Head of caudate nucleus (tissue), 42 donors: ENCODE measurements around the gene XRCC6.
"Not testable (repeated sequence)": the region's sequence is repeated elsewhere in the genome, so short reads cannot be mapped to it uniquely, and the experiment has no call there.

Experiments used
- DNase-seq, 42 donors: peaks; one replicate each; pipeline versions ENCODE4 v3.0.0 to v3.0.0-alpha.2; 2020 to 2021; ENCODE audit warnings: mixed read lengths in 7 of 42
- intact Hi-C: fragments of 100-400 bp; cut with DNase I; formaldehyde crosslinking; loops from one replicate; pipeline ENCODE4 v1.15.0; 2022

XRCC6 gene

DNA sequence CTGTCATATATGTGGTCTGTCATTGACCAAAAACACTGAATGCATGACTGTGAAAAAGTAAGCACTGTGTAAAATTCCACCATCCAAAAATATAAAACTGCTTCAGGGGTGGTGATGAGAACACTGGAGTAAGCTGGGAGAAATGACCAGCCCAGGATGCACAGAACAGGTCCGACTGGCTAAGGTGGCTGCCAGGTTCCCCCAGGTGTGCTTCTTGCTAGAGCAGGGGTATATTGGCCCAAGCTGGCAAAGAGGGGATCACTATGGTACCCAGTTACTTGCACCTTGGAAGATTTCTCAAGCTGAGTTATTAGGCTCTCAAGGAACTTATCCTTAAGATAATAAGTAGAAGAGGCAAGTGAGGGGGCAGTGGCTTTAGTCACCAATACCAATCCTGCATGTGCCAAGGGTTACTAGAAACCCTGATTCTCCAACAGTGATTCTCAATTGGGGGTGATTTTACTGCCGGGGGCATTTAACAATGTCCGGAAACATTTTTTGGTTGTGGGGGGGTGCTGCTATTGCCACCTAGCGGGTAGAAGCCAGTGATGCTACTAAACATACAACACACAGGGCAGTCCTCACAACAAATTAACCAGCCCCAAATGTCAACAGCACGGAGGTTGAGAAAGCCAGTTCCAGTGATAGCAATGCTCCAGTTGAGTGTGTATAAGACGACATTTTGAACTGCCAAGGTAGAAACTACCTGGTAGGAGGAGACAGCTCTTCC lies 51.9 kb downstream of the XRCC6 start:
- intact Hi-C loops = no loop called here
- no peak for DNase-seq

DNA sequence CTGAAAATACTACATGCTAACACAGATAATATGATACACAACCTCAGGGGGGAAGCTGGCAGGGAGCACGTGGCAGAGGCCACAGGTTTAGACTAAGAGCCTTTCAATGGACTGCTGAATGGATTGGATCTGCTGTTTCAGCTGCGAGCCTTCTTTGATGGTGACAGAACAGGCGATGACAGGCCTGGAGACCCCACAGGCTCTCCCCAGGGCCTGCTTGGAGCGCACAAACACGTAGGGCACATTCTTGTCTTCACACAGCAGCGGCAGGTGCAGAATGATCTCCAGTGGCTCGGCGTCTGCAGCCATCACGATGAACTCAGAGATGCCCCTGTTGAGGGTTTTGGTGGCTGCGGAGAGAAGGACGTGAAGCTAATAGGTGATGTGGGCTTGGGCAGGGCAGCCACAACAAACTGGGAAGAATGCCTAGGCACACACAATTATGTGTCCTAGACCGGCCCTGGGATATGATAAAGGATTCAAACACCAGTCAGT lies 53.8 kb downstream of the XRCC6 start:
- no peak for DNase-seq

DNA sequence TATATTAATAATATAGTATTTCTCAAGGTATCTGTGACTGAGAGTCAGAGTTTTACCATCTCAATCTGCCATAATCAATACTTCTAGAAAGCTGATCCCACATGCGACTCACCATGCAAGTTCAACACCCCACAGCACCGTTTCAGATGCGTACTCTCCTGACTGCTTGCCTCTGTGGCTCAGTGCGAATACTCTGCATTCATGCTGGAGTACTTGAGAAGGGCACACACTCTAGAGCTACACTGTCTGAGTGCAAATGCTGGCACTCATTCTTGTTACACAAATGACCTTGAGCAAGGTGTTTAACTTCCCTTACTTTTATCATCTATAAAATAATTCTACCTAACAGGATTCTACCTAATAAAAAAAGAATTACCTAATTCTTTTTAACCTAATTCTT lies 55.0 kb downstream of the XRCC6 start:
- intact Hi-C loops = no loop called here
- no peak for DNase-seq

More for the DNA sequence above, 53.8 kb downstream of the XRCC6 start:
- intact Hi-C loops = no loop called here

DNA sequence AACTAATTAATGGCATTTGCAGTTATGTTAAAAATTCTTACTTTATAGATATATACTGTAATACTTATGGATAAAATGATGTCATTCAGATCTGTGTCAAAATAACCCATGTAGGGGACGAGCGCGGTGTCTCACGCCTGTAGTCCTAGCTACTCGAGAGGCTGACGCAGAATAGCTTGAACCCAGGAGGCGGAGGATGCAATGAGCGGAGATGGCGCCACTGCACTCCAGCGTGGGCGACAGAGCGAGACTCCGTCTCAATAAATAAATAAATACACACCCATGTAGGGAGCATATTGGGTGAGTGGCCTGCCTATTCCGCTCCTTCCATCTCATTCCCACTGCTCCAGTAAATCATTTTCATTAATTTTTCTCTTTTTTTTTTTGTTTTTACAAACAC lies 60.5 kb downstream of the XRCC6 start:
- intact Hi-C loops = no loop called here
- no peak for DNase-seq

GRCh38 chr22:41682033-41682807 lies 61.1 kb downstream of the XRCC6 start:
- peak in 41 of 42 donors; percentile 72 to 95 (median 90) for DNase-seq
- intact Hi-C loops = no loop called here

DNA sequence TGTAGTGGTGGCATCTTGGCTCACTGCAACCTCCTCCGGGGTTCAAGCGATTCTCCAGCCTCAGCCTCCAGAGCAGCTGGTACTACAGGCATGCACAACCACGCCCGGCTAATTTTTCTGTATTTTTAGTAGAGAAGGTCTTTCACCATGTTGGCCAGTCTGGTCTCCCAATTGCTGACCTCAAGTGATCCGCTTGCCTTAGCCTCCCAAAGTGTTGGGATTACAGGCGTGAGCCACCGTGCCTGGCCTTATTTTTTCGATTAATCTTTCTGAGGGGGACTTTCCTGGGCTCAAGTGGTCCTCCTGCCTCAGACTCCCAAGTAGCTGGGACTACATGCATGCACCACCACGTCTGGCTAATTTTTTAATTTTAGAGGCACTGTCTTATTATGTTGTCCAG lies 62.0 kb downstream of the XRCC6 start:
- intact Hi-C loops = no loop called here

DNA sequence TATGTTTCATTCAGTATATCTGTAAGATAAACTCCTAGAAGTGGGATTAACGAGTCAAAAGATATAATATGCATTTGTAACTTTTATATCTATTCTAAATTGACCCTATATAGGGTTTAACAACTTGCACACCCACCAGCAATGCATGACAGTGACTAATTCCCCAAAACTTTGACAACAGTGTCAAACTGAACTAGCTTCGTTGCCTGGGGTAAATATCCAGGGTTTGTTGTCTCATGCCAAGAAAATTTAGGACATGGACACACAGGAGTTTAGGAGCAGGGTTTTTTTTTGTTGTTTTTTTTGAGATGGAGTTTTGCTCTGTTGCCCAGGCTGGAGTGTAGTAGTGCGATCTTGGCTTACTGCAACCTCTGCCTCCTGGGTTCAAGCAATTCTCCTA lies 62.5 kb downstream of the XRCC6 start:
- no peak for DNase-seq
- intact Hi-C loops = no loop called here

More for the DNA sequence above, 62.0 kb downstream of the XRCC6 start:
- DNase-seq = no peak

- no peak for DNase-seq
- intact Hi-C loops = no loop called here
Observed at GRCh38 chr22:41684194-41684593, 63.1 kb downstream of the XRCC6 start.

DNA sequence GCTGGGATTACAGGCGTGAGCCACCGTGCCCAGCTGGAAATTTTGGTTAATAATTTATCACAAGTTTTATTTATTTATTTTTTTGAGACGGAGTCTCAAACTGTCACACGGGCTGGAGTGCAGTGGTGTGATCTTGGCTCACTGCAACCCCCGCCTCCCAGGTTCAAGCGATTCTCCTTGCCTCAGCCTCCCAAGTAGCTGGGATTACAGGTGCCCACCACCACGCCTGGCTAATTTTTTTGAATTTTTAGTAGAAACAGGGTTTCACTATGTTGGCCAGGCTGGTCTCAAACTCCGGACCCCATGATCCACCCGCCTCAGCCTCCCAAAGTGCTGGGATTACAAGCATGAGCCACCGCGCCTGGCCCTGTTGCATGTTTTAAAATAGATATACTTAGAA lies 65.8 kb downstream of the XRCC6 start:
- intact Hi-C loops, DNase-seq: not testable (repeated sequence)

GRCh38 chr22:41687901-41688364 lies 66.8 kb downstream of the XRCC6 start:
- intact Hi-C loops = no loop called here
- DNase-seq = peak in 4 of 42 donors; percentile 7 to 15 (median 11)

- intact Hi-C loops = no loop called here
- DNase-seq = peak; percentile 82 to 97 (median 92)
Observed at GRCh38 chr22:41688365-41689211, 67.5 kb downstream of the XRCC6 start, which contains the start of gene SNU13. Gene SNU13, minus strand, starts transcription at chr22:41688867. Its CDS starts 71 bp downstream, at chr22:41688796.

GRCh38 chr22:41690476-41690875 lies 69.4 kb downstream of the XRCC6 start:
- intact Hi-C loops = no loop called here
- no peak for DNase-seq

DNA sequence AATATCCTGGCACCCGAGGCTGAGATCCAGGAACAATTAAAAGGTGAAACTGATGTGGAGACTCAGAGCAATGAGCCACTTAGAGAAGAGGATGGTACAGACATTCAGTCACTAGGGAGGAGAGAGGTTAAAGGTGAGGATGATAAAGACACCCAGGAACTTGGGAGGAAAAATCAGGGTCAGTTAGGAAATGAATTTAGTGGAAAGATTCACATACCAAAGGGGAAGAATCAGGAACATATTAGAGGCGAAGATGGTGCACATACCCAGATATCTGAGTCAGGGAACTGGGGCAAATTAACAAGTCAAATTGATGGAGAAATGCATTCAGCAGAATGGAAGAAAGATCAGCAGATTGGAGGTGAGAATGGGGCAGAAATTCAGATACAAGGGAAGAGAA lies 74.1 kb downstream of the XRCC6 start:
- intact Hi-C loops = no loop called here
- no peak for DNase-seq

DNA sequence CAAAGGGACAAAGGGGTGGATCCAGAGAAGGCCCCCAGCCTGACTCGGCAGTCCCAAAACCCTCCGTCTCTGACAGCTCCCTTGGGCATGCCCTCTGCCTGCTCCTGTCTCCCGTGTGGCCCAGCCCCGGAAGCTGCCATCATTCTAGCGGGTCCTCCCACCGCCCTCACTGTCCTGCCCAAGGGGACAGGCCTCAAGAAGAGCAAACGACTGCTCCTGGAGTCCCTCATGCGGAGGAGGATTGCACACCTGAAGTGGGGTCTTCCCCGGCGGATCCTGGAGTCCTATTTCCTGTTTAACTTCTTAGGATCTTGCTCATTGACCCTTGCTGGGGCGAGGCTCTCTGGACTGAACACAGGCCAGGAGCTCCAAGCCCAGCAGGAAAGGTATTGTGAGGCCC lies 75.6 kb downstream of the XRCC6 start:
- DNase-seq = peak in 3 of 42 donors; percentile 8 to 21 (median 11)

GRCh38 chr22:41697126-41697775 lies 76.2 kb downstream of the XRCC6 start:
- intact Hi-C loops = loop anchor here (2.0 kb wide), 1 partner anchor 244 kb away; no protein-coding TSS in a partner anchor
- DNase-seq = peak; percentile 81 to 99 (median 94)

More for the DNA sequence above, 75.6 kb downstream of the XRCC6 start:
- intact Hi-C loops = loop anchor here (2.0 kb wide), 1 partner anchor 244 kb away; no protein-coding TSS in a partner anchor

- peak; percentile 70 to 95 (median 88) for DNase-seq
- intact Hi-C loops = no loop called here
Observed at GRCh38 chr22:41699264-41700107, 78.4 kb downstream of the XRCC6 start, which contains the start of gene MEI1. Gene MEI1, plus strand, starts transcription at chr22:41699503. Its CDS starts 36 bp downstream, at chr22:41699539.

GRCh38 chr22:41700108-41700364 lies 78.9 kb downstream of the XRCC6 start:
- intact Hi-C loops = no loop called here
- DNase-seq = no peak

DNA sequence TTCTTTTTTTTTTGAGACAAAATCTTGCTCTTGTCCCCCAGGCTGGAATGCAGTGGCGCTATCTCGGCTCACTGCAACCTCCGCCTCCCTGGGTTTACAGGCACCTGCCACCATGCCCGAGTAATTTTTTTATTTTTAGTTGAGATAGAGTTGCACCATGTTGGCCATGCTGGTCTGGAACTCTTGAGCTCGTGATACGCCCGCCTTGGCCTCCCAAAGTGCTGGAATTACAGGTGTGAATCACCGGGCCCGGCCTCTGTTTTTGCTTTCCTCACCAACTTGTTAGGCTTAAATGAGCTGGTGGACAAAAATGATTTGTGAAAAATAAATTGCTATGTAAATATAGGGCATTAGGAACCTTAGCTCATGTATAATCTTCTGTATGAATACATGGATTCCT lies 81.7 kb downstream of the XRCC6 start:
- no peak for DNase-seq
- intact Hi-C loops = no loop called here
